Breast epithelium (tissue), 3 donors: ENCODE measurements around the gene MT2A.

Experiments
- CTCF ChIP-seq, 3 donors: fragments of 450-650 bp; IDR thresholded peaks; one replicate each; pipeline ENCODE4 v1.5.1; 2016 to 2017; ENCODE audit warnings: antibody characterized with exemption in 3 of 3, mild to moderate bottlenecking in 3 of 3, moderate library complexity in 3 of 3
- POLR2A ChIP-seq: fragments of 450-650 bp; IDR thresholded peaks from one replicate; pipeline ENCODE4 v1.6.1; 2016; ENCODE audit warnings: antibody characterized with exemption, mild to moderate bottlenecking, moderate library complexity
- POLR2AphosphoS5 ChIP-seq, 3 donors: sonication (generic); formaldehyde crosslinking; IDR thresholded peaks; one replicate each; pipeline ENCODE4 v1.6.1; 2017; ENCODE audit warnings: antibody characterized with exemption in 3 of 3

- TF ChIP-seq CTCF (IDR thresholded peaks at IDR 0.05) (no peak), POLR2A (no peak), POLR2AphosphoS5 (IDR thresholded peaks at IDR 0.05) (no peak)
Observed at GRCh38 chr16:56630134-56630533, 21.8 kb downstream of the MT2A start.
